ENCODE measurements around the gene ABCA13. TPM values are rescaled to one million over a fixed set of nuclear protein-coding genes. Genes with fewer than 3 reads are reported as not detected.

ABCA13 gene
- total and polyA plus RNA-seq, 2 donors (not counting 3 experiments of a cell fraction or from before 2014, with no cell fraction given) = 0.01 to 0.11 TPM

DNA sequence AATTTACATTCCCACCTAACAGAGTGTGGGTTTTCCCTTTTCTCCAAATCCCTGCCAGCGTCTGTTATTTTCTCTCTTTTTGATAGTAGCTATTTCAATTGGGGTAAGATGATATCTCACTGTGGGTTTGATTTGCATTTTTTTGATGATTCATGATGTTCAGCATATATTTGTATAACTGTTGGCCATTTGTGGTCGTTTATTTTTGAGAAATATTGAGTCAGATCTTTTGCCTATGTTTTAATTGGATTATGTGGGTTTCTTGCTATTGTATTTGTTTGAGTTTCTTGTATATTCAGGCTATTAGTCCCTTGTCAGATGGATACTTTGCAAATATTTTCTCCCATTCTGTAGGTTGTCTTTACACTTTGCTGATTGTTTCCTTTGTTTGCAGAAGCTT lies 193.8 kb downstream of the ABCA13 start:
- intact Hi-C loops (cut with micrococcal nuclease) (no loop called here), dilution Hi-C loops (cut with MboI; ENCODE audit: extremely low pct_ligation_motif_present, low sequenced_read_pairs) (no loop called here)
- FAIRE-seq (no peak), DNase-seq (ENCODE audit: low read depth, low spot score) (no peak)
- Histone ChIP-seq H3K36me3 (ENCODE audit: control insufficient read depth in 2 of 2, extremely low read depth in 1 of 2, insufficient read depth in 2 of 2, low read length in 2 of 2) (no peaks in the 10 kb centered on the region), H3K27ac (ENCODE audit: insufficient read depth, low read depth, low read length) (no peak overlapping the region), H3K27me3 (ENCODE audit: control insufficient read depth in 2 of 2, insufficient read depth in 2 of 2, low read length in 2 of 2) (no peaks in the 10 kb centered on the region), H3K9me1 (replicated peaks; ENCODE audit: control insufficient read depth, extremely low read depth, insufficient read depth, low read length) (no peaks in the 10 kb centered on the region), H4K20me1 (replicated peaks; ENCODE audit: control insufficient read depth, extremely low read depth, insufficient read depth, low read length) (no peaks in the 10 kb centered on the region), H3K9ac (replicated peaks; ENCODE audit: extremely low read depth, insufficient read depth, low read length) (no peak overlapping the region), H2AFZ (ENCODE audit: low read depth, low read length) (no peak overlapping the region), H3K9me3 (replicated peaks; ENCODE audit: control insufficient read depth, insufficient read depth, low read length) (no peaks in the 10 kb centered on the region), H3K79me2 (ENCODE audit: control insufficient read depth, insufficient read depth, low read length) (no peaks in the 10 kb centered on the region), H3K4me1 (ENCODE audit: control insufficient read depth, extremely low read depth, insufficient read depth, low read length) (no peaks in the 10 kb centered on the region), H3K4me2 (ENCODE audit: insufficient read depth, low read length) (no peak overlapping the region), H3K4me3 (replicated peaks in 1 of 3; ENCODE audit: insufficient read depth in 1 of 3, low read depth in 1 of 3, low read length in 3 of 3) (no peak overlapping the region)
- CTCF ChIA-PET = no interaction called here
- TF ChIP-seq POLR2AphosphoS5 (IDR thresholded peaks at IDR 0.05; ENCODE audit: insufficient read depth, low read depth, low read length) (no peak), EZH2 (IDR thresholded peaks at IDR 0.05; ENCODE audit: borderline replicate concordance, low read depth, low read length, severe bottlenecking) (no peak), JUN (IDR thresholded peaks at IDR 0.05; ENCODE audit: borderline replicate concordance, insufficient read depth, insufficient read length, low read depth) (no peak), GATA2 (IDR thresholded peaks at IDR 0.05; ENCODE audit: insufficient read depth, insufficient read length, low read depth, low read length) (no peak), CTCF (IDR thresholded peaks at IDR 0.05; ENCODE audit: extremely low read depth in 1 of 2, insufficient read depth in 1 of 2, low read depth in 1 of 2, low read length in 2 of 2) (no peak)
- POLR2A ChIA-PET = no interaction called here
- BruUV-seq (replicated peaks) = no TSS peak

- Histone ChIP-seq H4K20me1 (replicated peaks; ENCODE audit: control insufficient read depth, extremely low read depth, insufficient read depth, low read length) (no peaks in the 10 kb centered on the region), H3K36me3 (ENCODE audit: control insufficient read depth in 2 of 2, extremely low read depth in 1 of 2, insufficient read depth in 2 of 2, low read length in 2 of 2) (no peaks in the 10 kb centered on the region), H2AFZ (ENCODE audit: low read depth, low read length) (no peak overlapping the region), H3K9me3 (replicated peaks; ENCODE audit: control insufficient read depth, insufficient read depth, low read length) (no peaks in the 10 kb centered on the region), H3K27ac (ENCODE audit: insufficient read depth, low read depth, low read length) (no peak overlapping the region), H3K79me2 (ENCODE audit: control insufficient read depth, insufficient read depth, low read length) (no peaks in the 10 kb centered on the region), H3K4me3 (replicated peaks in 1 of 3; ENCODE audit: insufficient read depth in 1 of 3, low read depth in 1 of 3, low read length in 3 of 3) (no peak overlapping the region), H3K4me2 (ENCODE audit: insufficient read depth, low read length) (no peak overlapping the region), H3K4me1 (ENCODE audit: control insufficient read depth, extremely low read depth, insufficient read depth, low read length) (no peaks in the 10 kb centered on the region), H3K9ac (replicated peaks; ENCODE audit: extremely low read depth, insufficient read depth, low read length) (no peak overlapping the region), H3K27me3 (ENCODE audit: control insufficient read depth in 2 of 2, insufficient read depth in 2 of 2, low read length in 2 of 2) (no peaks in the 10 kb centered on the region), H3K9me1 (replicated peaks; ENCODE audit: control insufficient read depth, extremely low read depth, insufficient read depth, low read length) (no peaks in the 10 kb centered on the region)
- intact Hi-C loops (cut with micrococcal nuclease) (no loop called here), dilution Hi-C loops (cut with MboI; ENCODE audit: extremely low pct_ligation_motif_present, low sequenced_read_pairs) (no loop called here)
- ChIA-PET POLR2A (no interaction called here), CTCF (no interaction called here)
- TF ChIP-seq EZH2 (IDR thresholded peaks at IDR 0.05; ENCODE audit: borderline replicate concordance, low read depth, low read length, severe bottlenecking) = no peak
- no peak for TF ChIP-seq POLR2AphosphoS5 (IDR thresholded peaks at IDR 0.05; ENCODE audit: insufficient read depth, low read depth, low read length)
- TF ChIP-seq JUN (IDR thresholded peaks at IDR 0.05; ENCODE audit: borderline replicate concordance, insufficient read depth, insufficient read length, low read depth) = no peak
- TF ChIP-seq POLR2A (IDR thresholded peaks at IDR 0.05; ENCODE audit: low read depth, low read length) = no peak
- no peak for TF ChIP-seq MYC (IDR thresholded peaks at IDR 0.05; ENCODE audit: low read depth, low read length)
- TF ChIP-seq CTCF (IDR thresholded peaks at IDR 0.05; ENCODE audit: extremely low read depth in 1 of 2, insufficient read depth in 1 of 2, low read depth in 1 of 2, low read length in 2 of 2) = no peak
- no peak for TF ChIP-seq FOS (IDR thresholded peaks at IDR 0.05; ENCODE audit: borderline replicate concordance, insufficient read depth, low read length)
- TF ChIP-seq GATA2 (IDR thresholded peaks at IDR 0.05; ENCODE audit: insufficient read depth, insufficient read length, low read depth, low read length) = no peak
- TF ChIP-seq, protein P1, sequence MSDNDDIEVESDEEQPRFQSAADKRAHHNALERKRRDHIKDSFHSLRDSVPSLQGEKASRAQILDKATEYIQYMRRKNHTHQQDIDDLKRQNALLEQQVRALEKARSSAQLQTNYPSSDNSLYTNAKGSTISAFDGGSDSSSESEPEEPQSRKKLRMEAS (IDR thresholded peaks at IDR 0.05; ENCODE audit: insufficient read depth, insufficient read length) = no peak
- FAIRE-seq (no peak), DNase-seq (ENCODE audit: low read depth, low spot score) (no peak)
- BruUV-seq (replicated peaks) = no TSS peak
These were observed 194.8 kb downstream of the ABCA13 start for GRCh38 chr7:48366096-48366495.
